ENCODE measurements around the gene CERS3.

- TF ChIP-seq EZH2phosphoT487 (IDR thresholded peaks at IDR 0.05; ENCODE audit: borderline replicate concordance) (no peak), CTCF (conservative IDR thresholded peaks at IDR 0.05; ENCODE audit: low read length) (no peak)
Measured at GRCh38 chr15:100547961-100548360, 19.2 kb upstream of the CERS3 start.
